NCI-H1930 (cell line): ENCODE results near the gene PKP3.
"Not testable (repeated sequence)": the region's sequence is repeated elsewhere in the genome, so short reads cannot be mapped to it uniquely, and the experiment has no call there.

Experiments
- DNase-seq, 2 experiments: peaks; one replicate each; lab custom pipeline; 2025; lab: John Stamatoyannopoulos, UW

PKP3 gene

GRCh38 chr11:409600-410483 is 15.8 kb downstream of the PKP3 start:
- DNase-seq = no peak

GRCh38 chr11:410711-411110 is 16.7 kb downstream of the PKP3 start:
- DNase-seq = not testable (repeated sequence)

- not testable (repeated sequence) for DNase-seq
Measured at GRCh38 chr11:411520-411919, 17.5 kb downstream of the PKP3 start.

- no peak for DNase-seq
Measured at GRCh38 chr11:412641-413119, 18.7 kb downstream of the PKP3 start.

GRCh38 chr11:413120-414081 is 19.4 kb downstream of the PKP3 start:
- DNase-seq = no peak

GRCh38 chr11:414318-414857 is 20.4 kb downstream of the PKP3 start:
- no peak for DNase-seq

GRCh38 chr11:415640-416041 is 21.6 kb downstream of the PKP3 start:
- no peak for DNase-seq

- DNase-seq = no peak
Measured at GRCh38 chr11:416051-416756, 22.2 kb downstream of the PKP3 start.

GRCh38 chr11:416757-417621 is 23.0 kb downstream of the PKP3 start:
- DNase-seq = no peak

- DNase-seq = no peak
Measured at GRCh38 chr11:417652-418342, 23.8 kb downstream of the PKP3 start.

- no peak for DNase-seq
Measured at GRCh38 chr11:418343-419247, 24.6 kb downstream of the PKP3 start.

GRCh38 chr11:419248-420005 is 25.4 kb downstream of the PKP3 start:
- no peak for DNase-seq

- DNase-seq = no peak
Measured at GRCh38 chr11:420054-420910, 26.3 kb downstream of the PKP3 start.

- no peak for DNase-seq
Measured at GRCh38 chr11:420911-421321, 26.9 kb downstream of the PKP3 start.

- DNase-seq = no peak
Measured at GRCh38 chr11:422249-422656, 28.2 kb downstream of the PKP3 start.

GRCh38 chr11:424232-424631 is 30.2 kb downstream of the PKP3 start:
- DNase-seq = no peak

GRCh38 chr11:424766-425165 is 30.8 kb downstream of the PKP3 start:
- DNase-seq = not testable (repeated sequence)
